GM06990 (cell line): ENCODE data around the gene APOL2.
"Not testable (repeated sequence)": the region's sequence is repeated elsewhere in the genome, so short reads cannot be mapped to it uniquely, and the experiment has no call there.

Experiments
- DNase-seq: peaks from one replicate; pipeline ENCODE4 v3.0.0-alpha.2; 2011; ENCODE audit not compliant: insufficient read length; ENCODE audit errors: extremely low read depth
- H3K27me3 ChIP-seq: replicated peaks from 2 replicates; pipeline ENCODE4 v1.6.0; 2011; ENCODE audit warnings: low read length; ENCODE audit not compliant: control insufficient read depth, insufficient read depth
- H3K36me3 ChIP-seq: 2 replicates; pipeline ENCODE4 v1.5.1; 2011; ENCODE audit warnings: low read length; ENCODE audit not compliant: control insufficient read depth, insufficient read depth
- H3K4me3 ChIP-seq: replicated peaks from 2 replicates; pipeline ENCODE4 v1.5.1; 2011; ENCODE audit warnings: low read depth, mild to moderate bottlenecking, control low read depth, low read length
- TF ChIP-seq, protein P1 (sequence below): IDR thresholded peaks from 2 replicates; pipeline ENCODE4 v1.5.1; 2011; ENCODE audit warnings: low read length, control low read depth, mild to moderate bottlenecking, inconsistent platforms; ENCODE audit not compliant: insufficient read depth, poor library complexity, severe bottlenecking

APOL2 gene

DNA sequence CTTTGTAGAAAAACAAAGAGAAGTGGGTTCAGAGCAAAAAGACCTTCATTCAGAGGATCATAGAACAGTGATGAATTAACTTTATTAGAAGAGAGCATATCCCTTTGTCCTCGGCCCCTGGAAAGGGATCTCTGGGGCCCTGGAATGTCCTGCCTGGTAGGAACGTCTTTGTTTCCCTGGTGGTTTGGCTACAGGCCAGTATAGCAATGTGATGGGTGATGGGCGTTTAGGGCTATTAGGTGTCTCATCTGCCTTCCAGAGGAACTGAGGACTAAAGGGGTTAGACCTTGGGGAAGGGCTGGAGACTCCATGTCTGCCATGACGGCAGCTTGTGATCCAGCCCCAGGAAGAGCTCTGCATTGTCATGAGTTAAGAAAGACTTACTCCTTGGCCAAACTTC, 46.8 kb downstream of the APOL2 start:
- no peaks in the 10 kb centered on the region; the same call in 1 of the 2 replicates for H3K27me3 ChIP-seq
- TF ChIP-seq, protein P1, sequence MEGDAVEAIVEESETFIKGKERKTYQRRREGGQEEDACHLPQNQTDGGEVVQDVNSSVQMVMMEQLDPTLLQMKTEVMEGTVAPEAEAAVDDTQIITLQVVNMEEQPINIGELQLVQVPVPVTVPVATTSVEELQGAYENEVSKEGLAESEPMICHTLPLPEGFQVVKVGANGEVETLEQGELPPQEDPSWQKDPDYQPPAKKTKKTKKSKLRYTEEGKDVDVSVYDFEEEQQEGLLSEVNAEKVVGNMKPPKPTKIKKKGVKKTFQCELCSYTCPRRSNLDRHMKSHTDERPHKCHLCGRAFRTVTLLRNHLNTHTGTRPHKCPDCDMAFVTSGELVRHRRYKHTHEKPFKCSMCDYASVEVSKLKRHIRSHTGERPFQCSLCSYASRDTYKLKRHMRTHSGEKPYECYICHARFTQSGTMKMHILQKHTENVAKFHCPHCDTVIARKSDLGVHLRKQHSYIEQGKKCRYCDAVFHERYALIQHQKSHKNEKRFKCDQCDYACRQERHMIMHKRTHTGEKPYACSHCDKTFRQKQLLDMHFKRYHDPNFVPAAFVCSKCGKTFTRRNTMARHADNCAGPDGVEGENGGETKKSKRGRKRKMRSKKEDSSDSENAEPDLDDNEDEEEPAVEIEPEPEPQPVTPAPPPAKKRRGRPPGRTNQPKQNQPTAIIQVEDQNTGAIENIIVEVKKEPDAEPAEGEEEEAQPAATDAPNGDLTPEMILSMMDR: no peak
- no peak for DNase-seq
- H3K36me3 ChIP-seq: no peaks in the 10 kb centered on the region
- H3K4me3 ChIP-seq: no peak overlapping the region

DNA sequence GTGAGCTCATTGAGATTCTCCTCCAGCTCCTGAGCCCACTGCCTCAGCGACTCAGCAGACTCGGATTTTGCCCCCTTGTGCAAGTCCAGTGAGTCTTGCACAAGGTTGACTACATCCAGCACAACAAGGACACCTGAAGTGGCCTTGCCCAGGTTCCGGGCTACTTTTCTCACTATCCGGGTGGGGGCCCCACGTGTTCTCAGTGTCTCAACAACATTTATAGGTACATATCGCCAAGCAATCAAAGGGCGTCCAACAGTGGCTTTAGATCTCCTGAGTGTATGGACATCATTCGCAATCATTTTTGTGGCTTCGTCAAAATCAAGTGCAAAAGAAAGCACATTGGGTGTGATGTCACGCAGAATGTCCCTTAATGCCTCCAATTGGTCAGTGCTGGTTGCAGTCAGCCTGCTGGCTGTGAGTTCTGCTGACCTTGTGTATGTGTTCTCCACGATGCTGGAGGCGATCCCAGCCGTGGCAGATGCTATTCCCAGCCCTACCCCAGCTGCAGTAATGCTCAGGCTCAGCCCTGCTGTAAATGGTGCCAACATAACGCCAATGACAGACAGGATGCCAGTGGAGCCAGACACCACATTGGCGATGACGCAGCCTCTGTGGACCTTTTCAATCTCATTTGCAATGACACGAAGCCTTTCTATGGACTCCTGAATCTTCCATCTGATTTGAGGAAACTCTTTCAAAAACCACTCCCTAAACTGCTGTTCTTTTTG, 48.1 kb downstream of the APOL2 start:
- no peak for DNase-seq
- Histone ChIP-seq H3K36me3 (no peaks in the 10 kb centered on the region), H3K4me3 (no peak overlapping the region), H3K27me3 (no peaks in the 10 kb centered on the region; the same call in 1 of the 2 replicates)
- TF ChIP-seq, protein P1: no peak

DNA sequence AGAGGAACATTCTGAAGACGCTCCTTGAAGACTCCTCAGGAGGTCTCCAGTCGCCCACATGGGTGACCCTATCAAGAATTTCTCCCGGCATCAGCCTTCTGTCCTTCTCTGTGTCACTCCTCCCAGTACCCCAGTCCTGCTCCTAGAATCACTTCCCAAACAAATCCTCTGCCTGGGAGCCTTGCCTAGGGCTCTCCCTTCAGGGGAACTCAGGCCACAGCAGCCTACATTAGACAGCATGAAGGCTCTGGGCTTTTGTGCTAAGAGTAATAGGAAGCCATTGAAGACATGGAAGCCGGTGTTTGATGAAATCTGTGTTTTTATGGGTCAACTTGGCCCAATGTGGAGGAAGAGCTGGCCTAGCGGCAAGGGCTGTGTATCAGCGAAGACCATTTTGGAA, 51.5 kb downstream of the APOL2 start:
- not testable (repeated sequence) for H3K27me3 ChIP-seq, H3K36me3 ChIP-seq, H3K4me3 ChIP-seq, DNase-seq

DNA sequence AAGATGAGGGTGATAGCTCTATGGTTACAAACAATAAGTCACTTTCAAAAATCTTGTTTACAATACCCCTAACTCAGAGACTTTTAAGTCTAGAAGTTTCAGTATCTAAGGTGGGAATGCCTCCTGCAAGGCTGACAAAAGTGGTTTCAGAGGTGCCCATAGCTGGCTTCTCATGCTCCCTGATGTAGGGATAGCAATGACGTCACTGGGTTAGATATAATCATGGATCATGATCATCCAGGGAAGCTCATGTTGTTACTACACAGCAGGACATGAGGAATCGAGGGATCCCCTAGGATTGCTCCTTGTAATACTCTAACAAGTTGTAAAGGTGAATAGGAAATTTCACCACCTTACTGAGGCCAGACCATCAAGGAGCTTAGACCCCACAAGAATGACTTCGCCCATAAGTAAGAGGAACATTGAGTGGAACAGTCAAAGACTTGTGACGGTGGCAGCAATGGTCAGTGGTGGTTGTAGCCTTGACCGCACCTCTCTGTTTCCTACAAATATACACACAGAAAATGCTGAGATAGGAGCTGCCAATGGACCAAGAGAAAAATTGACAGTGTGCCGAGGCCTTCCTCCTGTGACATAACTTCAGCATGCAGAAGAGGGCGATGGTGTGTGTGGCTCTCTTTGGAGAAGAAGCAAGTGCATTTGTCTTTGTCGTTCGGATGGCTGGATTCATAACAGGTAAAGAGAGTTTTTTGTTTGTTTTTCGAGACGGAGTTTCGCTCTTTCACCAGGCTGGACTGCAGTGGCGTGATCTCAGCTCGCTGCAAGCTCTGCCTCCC, 53.3 kb downstream of the APOL2 start:
- TF ChIP-seq, protein P1: no peak
- no peaks in the 10 kb centered on the region; the same call in none of the 2 replicates for H3K27me3 ChIP-seq
- H3K4me3 ChIP-seq: no peak overlapping the region
- no peaks in the 10 kb centered on the region for H3K36me3 ChIP-seq
- no peak for DNase-seq

DNA sequence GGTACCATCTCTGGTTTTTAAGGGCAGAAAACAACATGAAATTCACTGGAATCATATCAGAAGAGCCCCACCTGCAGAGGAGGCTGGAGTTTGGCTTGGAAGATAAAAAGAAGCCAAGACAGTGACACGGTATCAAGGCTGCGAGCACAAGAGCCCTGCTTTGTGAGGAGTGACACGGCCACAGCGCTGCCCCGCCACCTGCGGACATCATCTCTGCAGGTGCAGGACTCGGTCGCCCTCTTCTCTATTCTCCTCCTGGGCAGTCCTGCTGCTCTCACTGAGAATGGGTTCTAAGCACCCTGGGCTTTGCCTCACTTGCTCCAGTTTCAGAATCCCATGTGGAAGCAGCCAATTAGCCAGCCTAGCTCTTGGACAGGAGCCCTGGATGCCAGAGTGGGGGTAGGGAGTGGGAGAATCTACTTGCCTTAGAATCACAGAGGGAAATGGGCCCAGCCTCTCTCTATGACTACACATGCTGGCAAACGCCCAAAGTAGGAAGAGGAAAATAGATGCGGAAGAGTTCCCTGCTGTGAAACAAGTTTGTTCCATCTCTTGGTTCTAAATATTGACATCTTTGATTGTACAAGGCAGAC, 54.8 kb downstream of the APOL2 start:
- no peak for DNase-seq
- TF ChIP-seq, protein P1: no peak
- H3K36me3 ChIP-seq: no peaks in the 10 kb centered on the region
- no peak overlapping the region for H3K4me3 ChIP-seq
- no peaks in the 10 kb centered on the region; the same call in none of the 2 replicates for H3K27me3 ChIP-seq

DNA sequence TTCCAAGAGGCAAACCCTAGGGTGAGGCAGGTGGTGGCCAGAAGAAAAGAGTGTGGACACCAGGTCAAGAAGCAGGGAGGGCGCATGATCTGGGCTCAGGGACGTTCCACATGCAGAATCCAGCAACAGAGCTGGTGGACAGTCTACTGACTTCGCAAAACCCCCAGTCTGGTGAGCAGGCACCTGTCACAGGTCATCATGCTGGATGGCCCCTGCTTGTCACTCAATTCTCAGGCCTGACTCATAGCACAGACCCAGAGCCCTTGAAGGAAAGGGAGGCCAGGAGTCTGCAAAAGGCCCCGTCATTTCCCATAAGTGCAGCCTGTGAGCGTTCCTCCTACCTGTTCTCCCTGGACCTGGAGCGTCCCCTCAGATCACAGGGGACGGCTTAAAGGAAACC, 55.9 kb downstream of the APOL2 start:
- Histone ChIP-seq H3K27me3 (no peaks in the 10 kb centered on the region; the same call in none of the 2 replicates), H3K36me3 (no peaks in the 10 kb centered on the region), H3K4me3 (no peak overlapping the region)
- DNase-seq: no peak
- TF ChIP-seq, protein P1: no peak
